ENCODE results near the gene UBE2U.

Gene UBE2U

DNA sequence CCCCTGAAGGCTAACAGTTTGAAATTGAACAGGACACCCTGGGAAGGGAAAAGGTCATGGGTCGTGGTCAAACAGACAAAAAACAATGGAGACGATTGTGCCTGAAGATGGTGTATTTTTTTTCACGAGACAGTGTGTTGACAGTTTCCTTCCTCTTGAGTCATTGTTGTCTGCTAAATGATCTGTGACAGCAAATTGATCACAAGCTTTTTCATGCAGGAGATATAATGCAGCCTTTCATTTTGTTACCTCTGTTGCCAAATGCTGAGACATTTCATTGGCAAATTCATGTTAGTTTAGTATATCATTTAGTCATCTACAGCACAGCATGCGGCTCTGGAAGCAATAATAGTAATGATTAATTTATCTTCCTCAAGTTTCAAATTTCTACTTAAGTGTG, 27.7 kb downstream of the UBE2U start (continued):
- no peak for TF ChIP-seq GLI4 (tag by site-specific recombination; IDR thresholded peaks at IDR 0.05)
- peak; percentile 43; the same call in 1 of the 2 replicates for TF ChIP-seq TCF7L2 (IDR thresholded peaks at IDR 0.05; ENCODE audit: borderline replicate concordance, low read depth, low read length)
- TF ChIP-seq ZNF366 (tag by site-specific recombination; conservative IDR thresholded peaks at IDR 0.05), result peak; percentile 43
- peak; percentile 59; the same call in 1 of the 2 replicates for TF ChIP-seq KLF10 (tag by site-specific recombination; IDR thresholded peaks at IDR 0.05)
- peak; percentile 88 for TF ChIP-seq SETDB1 (IDR thresholded peaks at IDR 0.05; ENCODE audit: insufficient read length, low read length)
- peak; percentile 32; the same call in 1 of the 2 replicates for TF ChIP-seq ZNF629 (tag by site-specific recombination; IDR thresholded peaks at IDR 0.05)
- 0 out of 2 replicates have a peak, but pooled peaks have one; percentile 26 for TF ChIP-seq YY2 (tag by site-specific recombination; IDR thresholded peaks at IDR 0.05)
- TF ChIP-seq ZSCAN23 (tag by site-specific recombination; IDR thresholded peaks at IDR 0.05), result peak; percentile 94
- TF ChIP-seq, protein P1, sequence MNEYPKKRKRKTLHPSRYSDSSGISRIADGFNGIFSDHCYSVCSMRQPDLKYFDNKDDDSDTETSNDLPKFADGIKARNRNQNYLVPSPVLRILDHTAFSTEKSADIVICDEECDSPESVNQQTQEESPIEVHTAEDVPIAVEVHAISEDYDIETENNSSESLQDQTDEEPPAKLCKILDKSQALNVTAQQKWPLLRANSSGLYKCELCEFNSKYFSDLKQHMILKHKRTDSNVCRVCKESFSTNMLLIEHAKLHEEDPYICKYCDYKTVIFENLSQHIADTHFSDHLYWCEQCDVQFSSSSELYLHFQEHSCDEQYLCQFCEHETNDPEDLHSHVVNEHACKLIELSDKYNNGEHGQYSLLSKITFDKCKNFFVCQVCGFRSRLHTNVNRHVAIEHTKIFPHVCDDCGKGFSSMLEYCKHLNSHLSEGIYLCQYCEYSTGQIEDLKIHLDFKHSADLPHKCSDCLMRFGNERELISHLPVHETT (tag by site-specific recombination; IDR thresholded peaks at IDR 0.05), result no peak
- TF ChIP-seq, protein P2, sequence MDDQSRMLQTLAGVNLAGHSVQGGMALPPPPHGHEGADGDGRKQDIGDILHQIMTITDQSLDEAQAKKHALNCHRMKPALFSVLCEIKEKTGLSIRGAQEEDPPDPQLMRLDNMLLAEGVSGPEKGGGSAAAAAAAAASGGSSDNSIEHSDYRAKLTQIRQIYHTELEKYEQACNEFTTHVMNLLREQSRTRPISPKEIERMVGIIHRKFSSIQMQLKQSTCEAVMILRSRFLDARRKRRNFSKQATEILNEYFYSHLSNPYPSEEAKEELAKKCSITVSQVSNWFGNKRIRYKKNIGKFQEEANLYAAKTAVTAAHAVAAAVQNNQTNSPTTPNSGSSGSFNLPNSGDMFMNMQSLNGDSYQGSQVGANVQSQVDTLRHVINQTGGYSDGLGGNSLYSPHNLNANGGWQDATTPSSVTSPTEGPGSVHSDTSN (CRISPR knock-in tag; IDR thresholded peaks at IDR 0.05), result no peak
- TF ChIP-seq, protein P3, sequence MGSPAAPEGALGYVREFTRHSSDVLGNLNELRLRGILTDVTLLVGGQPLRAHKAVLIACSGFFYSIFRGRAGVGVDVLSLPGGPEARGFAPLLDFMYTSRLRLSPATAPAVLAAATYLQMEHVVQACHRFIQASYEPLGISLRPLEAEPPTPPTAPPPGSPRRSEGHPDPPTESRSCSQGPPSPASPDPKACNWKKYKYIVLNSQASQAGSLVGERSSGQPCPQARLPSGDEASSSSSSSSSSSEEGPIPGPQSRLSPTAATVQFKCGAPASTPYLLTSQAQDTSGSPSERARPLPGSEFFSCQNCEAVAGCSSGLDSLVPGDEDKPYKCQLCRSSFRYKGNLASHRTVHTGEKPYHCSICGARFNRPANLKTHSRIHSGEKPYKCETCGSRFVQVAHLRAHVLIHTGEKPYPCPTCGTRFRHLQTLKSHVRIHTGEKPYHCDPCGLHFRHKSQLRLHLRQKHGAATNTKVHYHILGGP (tag by site-specific recombination; IDR thresholded peaks at IDR 0.05), result peak; percentile 44; the same call in 1 of the 2 replicates
- TF ChIP-seq, protein P4, sequence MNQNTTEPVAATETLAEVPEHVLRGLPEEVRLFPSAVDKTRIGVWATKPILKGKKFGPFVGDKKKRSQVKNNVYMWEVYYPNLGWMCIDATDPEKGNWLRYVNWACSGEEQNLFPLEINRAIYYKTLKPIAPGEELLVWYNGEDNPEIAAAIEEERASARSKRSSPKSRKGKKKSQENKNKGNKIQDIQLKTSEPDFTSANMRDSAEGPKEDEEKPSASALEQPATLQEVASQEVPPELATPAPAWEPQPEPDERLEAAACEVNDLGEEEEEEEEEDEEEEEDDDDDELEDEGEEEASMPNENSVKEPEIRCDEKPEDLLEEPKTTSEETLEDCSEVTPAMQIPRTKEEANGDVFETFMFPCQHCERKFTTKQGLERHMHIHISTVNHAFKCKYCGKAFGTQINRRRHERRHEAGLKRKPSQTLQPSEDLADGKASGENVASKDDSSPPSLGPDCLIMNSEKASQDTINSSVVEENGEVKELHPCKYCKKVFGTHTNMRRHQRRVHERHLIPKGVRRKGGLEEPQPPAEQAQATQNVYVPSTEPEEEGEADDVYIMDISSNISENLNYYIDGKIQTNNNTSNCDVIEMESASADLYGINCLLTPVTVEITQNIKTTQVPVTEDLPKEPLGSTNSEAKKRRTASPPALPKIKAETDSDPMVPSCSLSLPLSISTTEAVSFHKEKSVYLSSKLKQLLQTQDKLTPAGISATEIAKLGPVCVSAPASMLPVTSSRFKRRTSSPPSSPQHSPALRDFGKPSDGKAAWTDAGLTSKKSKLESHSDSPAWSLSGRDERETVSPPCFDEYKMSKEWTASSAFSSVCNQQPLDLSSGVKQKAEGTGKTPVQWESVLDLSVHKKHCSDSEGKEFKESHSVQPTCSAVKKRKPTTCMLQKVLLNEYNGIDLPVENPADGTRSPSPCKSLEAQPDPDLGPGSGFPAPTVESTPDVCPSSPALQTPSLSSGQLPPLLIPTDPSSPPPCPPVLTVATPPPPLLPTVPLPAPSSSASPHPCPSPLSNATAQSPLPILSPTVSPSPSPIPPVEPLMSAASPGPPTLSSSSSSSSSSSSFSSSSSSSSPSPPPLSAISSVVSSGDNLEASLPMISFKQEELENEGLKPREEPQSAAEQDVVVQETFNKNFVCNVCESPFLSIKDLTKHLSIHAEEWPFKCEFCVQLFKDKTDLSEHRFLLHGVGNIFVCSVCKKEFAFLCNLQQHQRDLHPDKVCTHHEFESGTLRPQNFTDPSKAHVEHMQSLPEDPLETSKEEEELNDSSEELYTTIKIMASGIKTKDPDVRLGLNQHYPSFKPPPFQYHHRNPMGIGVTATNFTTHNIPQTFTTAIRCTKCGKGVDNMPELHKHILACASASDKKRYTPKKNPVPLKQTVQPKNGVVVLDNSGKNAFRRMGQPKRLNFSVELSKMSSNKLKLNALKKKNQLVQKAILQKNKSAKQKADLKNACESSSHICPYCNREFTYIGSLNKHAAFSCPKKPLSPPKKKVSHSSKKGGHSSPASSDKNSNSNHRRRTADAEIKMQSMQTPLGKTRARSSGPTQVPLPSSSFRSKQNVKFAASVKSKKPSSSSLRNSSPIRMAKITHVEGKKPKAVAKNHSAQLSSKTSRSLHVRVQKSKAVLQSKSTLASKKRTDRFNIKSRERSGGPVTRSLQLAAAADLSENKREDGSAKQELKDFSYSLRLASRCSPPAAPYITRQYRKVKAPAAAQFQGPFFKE (tag by site-specific recombination; IDR thresholded peaks at IDR 0.05; ENCODE audit: borderline replicate concordance), result no peak
- TF ChIP-seq, protein P5, sequence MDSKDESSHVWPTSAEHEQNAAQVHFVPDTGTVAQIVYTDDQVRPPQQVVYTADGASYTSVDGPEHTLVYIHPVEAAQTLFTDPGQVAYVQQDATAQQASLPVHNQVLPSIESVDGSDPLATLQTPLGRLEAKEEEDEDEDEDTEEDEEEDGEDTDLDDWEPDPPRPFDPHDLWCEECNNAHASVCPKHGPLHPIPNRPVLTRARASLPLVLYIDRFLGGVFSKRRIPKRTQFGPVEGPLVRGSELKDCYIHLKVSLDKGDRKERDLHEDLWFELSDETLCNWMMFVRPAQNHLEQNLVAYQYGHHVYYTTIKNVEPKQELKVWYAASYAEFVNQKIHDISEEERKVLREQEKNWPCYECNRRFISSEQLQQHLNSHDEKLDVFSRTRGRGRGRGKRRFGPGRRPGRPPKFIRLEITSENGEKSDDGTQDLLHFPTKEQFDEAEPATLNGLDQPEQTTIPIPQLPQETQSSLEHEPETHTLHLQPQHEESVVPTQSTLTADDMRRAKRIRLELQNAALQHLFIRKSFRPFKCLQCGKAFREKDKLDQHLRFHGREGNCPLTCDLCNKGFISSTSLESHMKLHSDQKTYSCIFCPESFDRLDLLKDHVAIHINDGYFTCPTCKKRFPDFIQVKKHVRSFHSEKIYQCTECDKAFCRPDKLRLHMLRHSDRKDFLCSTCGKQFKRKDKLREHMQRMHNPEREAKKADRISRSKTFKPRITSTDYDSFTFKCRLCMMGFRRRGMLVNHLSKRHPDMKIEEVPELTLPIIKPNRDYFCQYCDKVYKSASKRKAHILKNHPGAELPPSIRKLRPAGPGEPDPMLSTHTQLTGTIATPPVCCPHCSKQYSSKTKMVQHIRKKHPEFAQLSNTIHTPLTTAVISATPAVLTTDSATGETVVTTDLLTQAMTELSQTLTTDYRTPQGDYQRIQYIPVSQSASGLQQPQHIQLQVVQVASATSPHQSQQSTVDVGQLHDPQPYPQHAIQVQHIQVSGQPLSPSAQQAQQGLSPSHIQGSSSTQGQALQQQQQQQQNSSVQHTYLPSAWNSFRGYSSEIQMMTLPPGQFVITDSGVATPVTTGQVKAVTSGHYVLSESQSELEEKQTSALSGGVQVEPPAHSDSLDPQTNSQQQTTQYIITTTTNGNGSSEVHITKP (tag by site-specific recombination; IDR thresholded peaks at IDR 0.05), result no peak
- TF ChIP-seq, protein P6, sequence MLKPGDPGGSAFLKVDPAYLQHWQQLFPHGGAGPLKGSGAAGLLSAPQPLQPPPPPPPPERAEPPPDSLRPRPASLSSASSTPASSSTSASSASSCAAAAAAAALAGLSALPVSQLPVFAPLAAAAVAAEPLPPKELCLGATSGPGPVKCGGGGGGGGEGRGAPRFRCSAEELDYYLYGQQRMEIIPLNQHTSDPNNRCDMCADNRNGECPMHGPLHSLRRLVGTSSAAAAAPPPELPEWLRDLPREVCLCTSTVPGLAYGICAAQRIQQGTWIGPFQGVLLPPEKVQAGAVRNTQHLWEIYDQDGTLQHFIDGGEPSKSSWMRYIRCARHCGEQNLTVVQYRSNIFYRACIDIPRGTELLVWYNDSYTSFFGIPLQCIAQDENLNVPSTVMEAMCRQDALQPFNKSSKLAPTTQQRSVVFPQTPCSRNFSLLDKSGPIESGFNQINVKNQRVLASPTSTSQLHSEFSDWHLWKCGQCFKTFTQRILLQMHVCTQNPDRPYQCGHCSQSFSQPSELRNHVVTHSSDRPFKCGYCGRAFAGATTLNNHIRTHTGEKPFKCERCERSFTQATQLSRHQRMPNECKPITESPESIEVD (tag by site-specific recombination; IDR thresholded peaks at IDR 0.05), result peak; percentile 77
- TF ChIP-seq, protein P7, sequence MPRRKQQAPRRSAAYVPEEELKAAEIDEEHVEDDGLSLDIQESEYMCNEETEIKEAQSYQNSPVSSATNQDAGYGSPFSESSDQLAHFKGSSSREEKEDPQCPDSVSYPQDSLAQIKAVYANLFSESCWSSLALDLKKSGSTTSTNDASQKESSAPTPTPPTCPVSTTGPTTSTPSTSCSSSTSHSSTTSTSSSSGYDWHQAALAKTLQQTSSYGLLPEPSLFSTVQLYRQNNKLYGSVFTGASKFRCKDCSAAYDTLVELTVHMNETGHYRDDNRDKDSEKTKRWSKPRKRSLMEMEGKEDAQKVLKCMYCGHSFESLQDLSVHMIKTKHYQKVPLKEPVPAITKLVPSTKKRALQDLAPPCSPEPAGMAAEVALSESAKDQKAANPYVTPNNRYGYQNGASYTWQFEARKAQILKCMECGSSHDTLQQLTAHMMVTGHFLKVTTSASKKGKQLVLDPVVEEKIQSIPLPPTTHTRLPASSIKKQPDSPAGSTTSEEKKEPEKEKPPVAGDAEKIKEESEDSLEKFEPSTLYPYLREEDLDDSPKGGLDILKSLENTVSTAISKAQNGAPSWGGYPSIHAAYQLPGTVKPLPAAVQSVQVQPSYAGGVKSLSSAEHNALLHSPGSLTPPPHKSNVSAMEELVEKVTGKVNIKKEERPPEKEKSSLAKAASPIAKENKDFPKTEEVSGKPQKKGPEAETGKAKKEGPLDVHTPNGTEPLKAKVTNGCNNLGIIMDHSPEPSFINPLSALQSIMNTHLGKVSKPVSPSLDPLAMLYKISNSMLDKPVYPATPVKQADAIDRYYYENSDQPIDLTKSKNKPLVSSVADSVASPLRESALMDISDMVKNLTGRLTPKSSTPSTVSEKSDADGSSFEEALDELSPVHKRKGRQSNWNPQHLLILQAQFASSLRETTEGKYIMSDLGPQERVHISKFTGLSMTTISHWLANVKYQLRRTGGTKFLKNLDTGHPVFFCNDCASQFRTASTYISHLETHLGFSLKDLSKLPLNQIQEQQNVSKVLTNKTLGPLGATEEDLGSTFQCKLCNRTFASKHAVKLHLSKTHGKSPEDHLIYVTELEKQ (tag by site-specific recombination; IDR thresholded peaks at IDR 0.05; ENCODE audit: borderline replicate concordance), result peak; percentile 45; the same call in 1 of the 2 replicates
- TF ChIP-seq, protein P8, sequence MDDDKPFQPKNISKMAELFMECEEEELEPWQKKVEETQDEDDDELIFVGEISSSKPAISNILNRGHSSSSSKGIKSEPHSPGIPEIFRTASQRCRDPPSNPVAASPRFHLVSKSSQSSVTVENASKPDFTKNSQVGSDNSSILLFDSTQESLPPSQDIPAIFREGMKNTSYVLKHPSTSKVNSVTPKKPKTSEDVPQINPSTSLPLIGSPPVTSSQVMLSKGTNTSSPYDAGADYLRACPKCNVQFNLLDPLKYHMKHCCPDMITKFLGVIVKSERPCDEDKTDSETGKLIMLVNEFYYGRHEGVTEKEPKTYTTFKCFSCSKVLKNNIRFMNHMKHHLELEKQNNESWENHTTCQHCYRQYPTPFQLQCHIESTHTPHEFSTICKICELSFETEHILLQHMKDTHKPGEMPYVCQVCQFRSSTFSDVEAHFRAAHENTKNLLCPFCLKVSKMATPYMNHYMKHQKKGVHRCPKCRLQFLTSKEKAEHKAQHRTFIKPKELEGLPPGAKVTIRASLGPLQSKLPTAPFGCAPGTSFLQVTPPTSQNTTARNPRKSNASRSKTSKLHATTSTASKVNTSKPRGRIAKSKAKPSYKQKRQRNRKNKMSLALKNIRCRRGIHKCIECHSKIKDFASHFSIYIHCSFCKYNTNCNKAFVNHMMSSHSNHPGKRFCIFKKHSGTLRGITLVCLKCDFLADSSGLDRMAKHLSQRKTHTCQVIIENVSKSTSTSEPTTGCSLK (tag by site-specific recombination; IDR thresholded peaks at IDR 0.05), result no peak
- TF ChIP-seq FEZF1 (tag by site-specific recombination; IDR thresholded peaks at IDR 0.05), result peak; percentile 56
